GM18861 (cell line): Measurements from ENCODE around the gene SEC14L6.

Experiments used
- ATAC-seq: cut with Tn5 transposase; IDR thresholded peaks from one replicate; pipeline ENCODE4 v1.9.1; 2021; ENCODE audit not compliant: unreplicated experiment

Gene SEC14L6

GRCh38 chr22:30500628-30501027 lies 45.9 kb downstream of the SEC14L6 start:
- no peak for ATAC-seq

- no peak for ATAC-seq
Observed at GRCh38 chr22:30497466-30498150, 48.9 kb downstream of the SEC14L6 start.

GRCh38 chr22:30495041-30495784 lies 51.3 kb downstream of the SEC14L6 start:
- no peak for ATAC-seq

DNA sequence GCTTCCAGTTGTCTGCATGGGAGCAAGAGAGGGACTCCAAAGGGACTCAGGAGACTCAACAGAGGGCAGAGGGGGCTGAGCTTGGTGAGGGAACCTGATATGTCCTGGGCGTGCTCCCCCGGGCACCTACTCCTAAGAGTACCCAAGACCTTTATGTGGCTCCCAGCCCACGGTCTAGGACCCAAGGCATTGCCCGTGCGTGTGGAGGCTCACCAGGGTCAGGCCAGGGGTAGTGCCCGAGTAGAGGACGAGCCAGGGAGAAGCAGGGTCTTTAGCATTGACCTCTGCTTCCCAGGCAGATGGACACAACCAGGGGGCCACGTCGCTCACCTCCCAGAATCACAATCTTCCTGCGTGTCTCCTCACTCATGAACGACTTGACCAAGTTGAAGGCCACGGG lies 54.4 kb downstream of the SEC14L6 start:
- no peak for ATAC-seq

- ATAC-seq, result no peak
Observed at GRCh38 chr22:30491381-30491780, 55.2 kb downstream of the SEC14L6 start.

DNA sequence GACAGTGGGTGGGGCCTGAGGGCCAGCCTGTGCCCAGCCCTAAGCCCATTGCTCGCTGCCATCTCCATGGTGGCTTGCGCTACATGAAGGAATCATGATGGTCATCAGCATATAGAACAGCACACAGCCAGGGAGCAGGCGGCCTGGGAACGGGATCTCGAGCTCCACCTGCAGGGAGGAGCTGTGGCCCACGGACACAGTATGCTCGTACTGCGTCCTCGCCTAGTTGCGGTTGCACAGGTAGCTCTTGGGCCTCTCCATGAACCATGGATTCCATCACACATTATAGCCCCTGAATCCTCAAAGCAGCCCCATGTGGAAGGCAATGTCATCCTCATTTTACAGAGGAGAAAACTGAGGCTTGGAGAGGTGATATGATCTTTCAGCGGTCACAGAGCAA lies 56.1 kb downstream of the SEC14L6 start:
- no peak for ATAC-seq

GRCh38 chr22:30488121-30488520 lies 58.4 kb downstream of the SEC14L6 start:
- ATAC-seq, result no peak

DNA sequence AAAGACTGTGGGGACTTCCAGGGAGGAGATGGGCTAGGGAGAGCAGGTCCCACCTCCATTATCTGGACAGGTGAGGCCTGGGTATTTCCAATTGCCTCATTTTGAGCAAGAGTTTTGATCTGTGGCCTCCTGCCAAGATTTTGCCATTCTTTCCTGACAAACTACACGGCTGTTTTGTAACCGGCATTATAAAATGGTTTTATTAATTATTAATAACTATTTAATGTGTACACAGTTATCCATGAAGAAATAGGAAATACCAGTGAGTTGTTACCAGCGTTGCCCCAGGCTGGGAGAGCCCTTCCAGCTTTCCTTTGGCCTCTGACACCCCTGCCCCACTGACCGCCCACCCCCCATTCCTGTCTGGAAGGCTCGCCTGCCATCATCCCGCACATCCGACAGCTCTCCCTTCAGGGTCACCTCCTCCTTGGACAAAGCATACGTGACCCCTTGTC lies 59.9 kb downstream of the SEC14L6 start:
- ATAC-seq, result no peak

DNA sequence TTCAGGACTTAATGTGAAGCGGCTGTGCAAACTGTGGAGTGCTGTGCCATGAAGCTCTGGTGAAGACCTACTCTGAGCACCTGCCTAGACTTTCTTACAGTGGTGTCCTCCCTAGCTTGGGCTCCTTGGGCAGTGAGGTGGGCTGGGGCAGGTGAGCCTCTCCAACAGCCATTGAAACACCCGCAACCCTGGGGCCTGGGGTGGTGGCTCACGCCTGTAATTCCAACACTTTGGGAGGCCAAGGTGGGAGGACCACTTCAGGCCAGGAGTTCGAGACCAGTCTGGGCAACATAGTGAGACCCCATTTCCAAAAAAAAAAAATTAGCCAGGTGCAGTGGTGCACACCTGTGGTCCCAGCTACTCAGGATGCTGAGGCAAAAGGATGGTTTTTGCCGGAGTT lies 60.4 kb downstream of the SEC14L6 start:
- no peak for ATAC-seq

- no peak for ATAC-seq
Observed at GRCh38 chr22:30485362-30485988, 61.1 kb downstream of the SEC14L6 start.

GRCh38 chr22:30483169-30483568 lies 63.4 kb downstream of the SEC14L6 start:
- ATAC-seq, result no peak

DNA sequence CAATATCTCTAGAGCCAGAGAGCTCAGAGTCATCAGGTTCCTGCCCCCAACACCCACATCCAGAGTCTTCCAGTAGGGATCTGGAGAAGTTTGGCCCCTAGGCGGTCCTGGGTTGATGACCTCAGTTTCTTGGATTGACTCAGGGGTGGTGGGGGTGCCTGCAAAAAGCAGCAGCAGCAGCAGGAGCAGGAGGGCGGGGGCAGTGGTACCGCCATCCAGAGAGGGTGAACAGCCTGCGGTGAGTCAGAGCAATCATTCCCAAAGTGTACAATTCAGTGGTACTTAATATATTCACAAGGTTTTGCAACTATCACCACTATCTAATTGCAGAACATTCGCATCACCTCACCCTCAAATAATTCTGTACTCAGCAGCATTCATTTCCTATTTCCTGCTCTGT lies 64.8 kb downstream of the SEC14L6 start:
- no peak for ATAC-seq

GRCh38 chr22:30479981-30480380 lies 66.6 kb downstream of the SEC14L6 start:
- no peak for ATAC-seq

DNA sequence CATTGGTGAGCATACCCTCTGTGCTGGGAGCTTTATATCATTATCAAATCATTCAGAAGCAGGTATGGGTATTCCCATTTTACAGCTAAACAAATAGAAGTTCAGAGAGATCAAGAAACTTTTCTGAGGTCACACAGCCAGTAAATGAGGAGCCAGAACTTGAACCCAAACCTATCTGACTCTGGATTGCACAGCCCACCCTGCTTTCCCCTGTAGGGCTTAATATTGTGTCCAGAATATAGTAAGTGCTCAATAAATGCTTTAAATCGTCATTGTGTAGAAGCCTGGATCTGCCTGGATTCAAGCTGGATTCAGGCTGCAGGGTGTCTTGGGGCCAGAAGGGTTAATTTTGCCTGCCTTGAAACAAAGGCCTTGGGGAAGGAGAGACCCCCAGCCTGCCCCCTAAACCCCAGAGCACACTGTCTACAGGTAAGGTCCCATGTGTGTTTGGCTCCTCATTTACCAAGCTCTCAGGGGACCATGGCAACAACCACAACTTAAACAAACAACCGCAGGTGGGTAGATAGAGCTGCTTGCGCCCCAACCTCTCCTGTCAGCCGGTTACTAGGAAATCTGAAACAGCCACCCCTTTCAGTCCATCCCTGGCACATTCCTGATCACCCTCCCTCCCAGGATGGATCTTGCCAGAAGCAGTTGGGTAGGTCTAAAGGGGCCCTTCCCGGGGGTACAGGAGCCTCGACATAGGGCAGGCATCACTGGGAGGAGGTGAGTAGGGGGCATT lies 71.7 kb downstream of the SEC14L6 start:
- no peak for ATAC-seq

DNA sequence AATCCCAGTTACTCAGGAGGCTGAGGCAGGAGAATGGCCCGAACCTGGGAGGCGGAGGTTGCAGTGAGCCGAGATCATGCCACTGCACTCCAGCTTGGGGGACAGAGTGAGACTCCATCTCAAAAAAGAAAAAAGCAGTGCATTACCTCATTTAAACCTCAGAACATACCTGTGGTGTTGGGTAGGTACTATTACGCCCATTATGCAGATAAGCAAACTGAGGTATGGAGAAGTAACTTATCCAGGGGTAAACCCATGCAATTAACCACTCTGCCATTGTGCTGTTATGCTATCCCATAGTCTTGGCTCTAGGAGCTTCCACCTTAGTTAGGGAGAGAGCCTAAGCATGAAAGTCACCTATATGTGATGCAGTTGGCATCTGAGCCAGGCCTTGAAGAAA lies 72.4 kb downstream of the SEC14L6 start:
- no peak for ATAC-seq

DNA sequence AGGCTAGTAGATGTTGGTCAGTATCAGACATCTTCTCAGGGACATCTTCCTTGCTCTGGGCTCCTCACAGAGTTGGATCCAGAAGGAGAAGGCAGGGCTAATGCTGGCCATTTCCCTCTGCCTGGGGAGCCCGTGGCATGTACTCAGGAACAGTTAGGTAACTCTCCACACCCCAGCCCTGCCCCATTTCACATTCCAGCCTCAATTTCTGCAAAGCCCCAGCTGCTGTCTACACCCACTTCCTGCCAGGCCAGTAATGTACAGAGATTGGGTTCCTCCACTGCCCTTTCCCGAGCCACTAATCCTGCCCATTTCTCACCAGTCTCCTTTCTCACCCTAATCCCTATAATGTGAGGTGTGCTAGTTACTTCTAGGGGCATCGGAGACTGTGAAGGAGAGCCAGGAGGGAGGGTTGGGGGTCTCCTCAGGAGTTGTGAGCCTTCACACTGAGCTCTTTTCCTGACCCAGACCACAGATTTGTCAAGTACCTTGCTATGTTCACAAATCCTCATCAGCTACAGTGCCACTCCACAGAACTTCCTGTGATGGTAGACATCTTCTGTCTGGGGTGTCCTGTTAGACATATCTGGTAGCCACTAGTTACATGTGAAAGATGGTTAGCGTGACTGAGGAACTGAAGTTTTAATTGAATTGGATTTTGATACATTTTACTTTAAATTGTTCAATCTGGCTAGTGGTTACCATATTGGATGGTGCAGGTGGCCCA lies 73.4 kb downstream of the SEC14L6 start:
- ATAC-seq, result no peak
